Activated T-helper 1 cell treated with anti-CD3 and anti-CD28 coated beads, Interleukin-2, amount 50 U/mL, for 16 hours (primary cell): Measurements from ENCODE around the gene CACNA1C.
"Not testable (repeated sequence)": the region's sequence is repeated elsewhere in the genome, so short reads cannot be mapped to it uniquely, and the experiment has no call there.

Experiments
- DNase-seq, 2 donors: peaks; one replicate each; pipeline ENCODE4 v3.0.0-alpha.2; 2020; ENCODE audit warnings: low read depth in 1 of 2, low spot score in 1 of 2

Gene CACNA1C

GRCh38 chr12:2680676-2681039, 627.9 kb downstream of the CACNA1C start:
- DNase-seq, result no peak

- no peak for DNase-seq
Measured at GRCh38 chr12:2681450-2682205, 628.8 kb downstream of the CACNA1C start.

- DNase-seq, result no peak
Measured at GRCh38 chr12:2682296-2683251, 629.8 kb downstream of the CACNA1C start.

GRCh38 chr12:2683283-2684025, 630.7 kb downstream of the CACNA1C start:
- DNase-seq, result no peak

GRCh38 chr12:2684026-2684325, 631.2 kb downstream of the CACNA1C start:
- DNase-seq, result not testable (repeated sequence)

GRCh38 chr12:2685620-2686279, 633.0 kb downstream of the CACNA1C start:
- not testable (repeated sequence) for DNase-seq

GRCh38 chr12:2686280-2686646, 633.5 kb downstream of the CACNA1C start:
- DNase-seq, result no peak

- no peak for DNase-seq
Measured at GRCh38 chr12:2687058-2687457, 634.3 kb downstream of the CACNA1C start.

GRCh38 chr12:2687726-2688125, 634.9 kb downstream of the CACNA1C start:
- DNase-seq, result no peak

- no peak for DNase-seq
Measured at GRCh38 chr12:2688381-2688931, 635.7 kb downstream of the CACNA1C start.

- DNase-seq, result no peak
Measured at GRCh38 chr12:2689393-2689792, 636.6 kb downstream of the CACNA1C start.

GRCh38 chr12:2689879-2690278, 637.1 kb downstream of the CACNA1C start:
- no peak for DNase-seq

GRCh38 chr12:2690348-2691005, 637.7 kb downstream of the CACNA1C start:
- no peak for DNase-seq

GRCh38 chr12:2691006-2691344, 638.2 kb downstream of the CACNA1C start:
- DNase-seq, result peak in 1 of 2 donors; percentile 39

GRCh38 chr12:2691345-2692071, 638.7 kb downstream of the CACNA1C start:
- DNase-seq, result peak in 1 of 2 donors; percentile 30

GRCh38 chr12:2692080-2692479, 639.3 kb downstream of the CACNA1C start:
- no peak for DNase-seq

GRCh38 chr12:2693244-2693860, 640.6 kb downstream of the CACNA1C start:
- DNase-seq, result no peak

- DNase-seq, result no peak
Measured at GRCh38 chr12:2693980-2694610, 641.3 kb downstream of the CACNA1C start.

- no peak for DNase-seq
Measured at GRCh38 chr12:2696136-2696535, 643.3 kb downstream of the CACNA1C start.
